ENCODE measurements around the gene CLDN20.

GRCh38 chr6:155273431-155273830 is 9.6 kb downstream of the CLDN20 start:
- no peak for TF ChIP-seq CTCF (conservative IDR thresholded peaks at IDR 0.05; ENCODE audit: low read depth, low read length)
- no peak for TF ChIP-seq SMC3 (IDR thresholded peaks at IDR 0.05; ENCODE audit: low read depth, low read length)
- no peak for TF ChIP-seq POLR2A (IDR thresholded peaks at IDR 0.05; ENCODE audit: low read depth, low read length)
- TF ChIP-seq MAFK (IDR thresholded peaks at IDR 0.05; ENCODE audit: low read depth, low read length), result no peak
- no peak for TF ChIP-seq ELK1 (IDR thresholded peaks at IDR 0.05; ENCODE audit: borderline replicate concordance, low read depth, low read length)
- TF ChIP-seq RCOR1 (IDR thresholded peaks at IDR 0.05; ENCODE audit: insufficient replicate concordance, low read length), result no peak
- TF ChIP-seq USF2 (IDR thresholded peaks at IDR 0.05; ENCODE audit: low read depth, low read length), result peak; percentile 35; the same call in 1 of the 2 replicates

Data from IMR-90 (cell line).